Ishikawa (cell line): ENCODE measurements around the gene VAV1.

ENCODE experiments used
- CEBPB ChIP-seq: IDR thresholded peaks from 2 replicates; pipeline ENCODE4 v1.6.1; 2012
- CREB1 ChIP-seq: IDR thresholded peaks from 2 replicates; pipeline ENCODE4 v1.6.1; 2012; ENCODE audit warnings: low read depth
- EGR1 ChIP-seq: IDR thresholded peaks from 2 replicates; pipeline ENCODE4 v1.6.1; 2012
- EP300 ChIP-seq: IDR thresholded peaks from 2 replicates; pipeline ENCODE4 v1.6.1; 2012; ENCODE audit warnings: borderline replicate concordance
- FOXM1 ChIP-seq: IDR thresholded peaks from 2 replicates; pipeline ENCODE4 v1.6.1; 2012; ENCODE audit warnings: low read depth, borderline replicate concordance
- MAX ChIP-seq: IDR thresholded peaks from 2 replicates; pipeline ENCODE4 v1.6.1; 2012
- NFIC ChIP-seq: IDR thresholded peaks from 2 replicates; pipeline ENCODE4 v1.6.1; 2012
- RAD21 ChIP-seq: IDR thresholded peaks from 2 replicates; pipeline ENCODE4 v1.6.1; 2012; ENCODE audit warnings: low read depth
- REST ChIP-seq: IDR thresholded peaks from 2 replicates; pipeline ENCODE4 v1.6.1; 2012; ENCODE audit warnings: low read depth, mild to moderate bottlenecking
- TAF1 ChIP-seq: IDR thresholded peaks from 2 replicates; pipeline ENCODE4 v1.6.1; 2012; ENCODE audit warnings: low read depth, mild to moderate bottlenecking
- TCF12 ChIP-seq: IDR thresholded peaks from 2 replicates; pipeline ENCODE4 v1.6.1; 2012; ENCODE audit warnings: low read depth
- TEAD4 ChIP-seq: IDR thresholded peaks from 2 replicates; pipeline ENCODE4 v1.6.1; 2012
- YY1 ChIP-seq: IDR thresholded peaks from 2 replicates; pipeline ENCODE4 v1.6.1; 2012; ENCODE audit warnings: low read depth
- ZBTB7A ChIP-seq: IDR thresholded peaks from 2 replicates; pipeline ENCODE4 v1.6.1; 2012; ENCODE audit warnings: low read depth
- TF ChIP-seq, protein P1 (sequence below): IDR thresholded peaks from 2 replicates; pipeline ENCODE4 v1.6.1; 2012

VAV1 gene

GRCh38 chr19:6773323-6773931 is 919 bp downstream of the VAV1 start:
- TF ChIP-seq EGR1: no peak
- TF ChIP-seq CEBPB: no peak
- no peak for TF ChIP-seq YY1
- no peak for TF ChIP-seq TEAD4
- TF ChIP-seq ZBTB7A: no peak
- TF ChIP-seq TCF12: no peak
- TF ChIP-seq NFIC: no peak

GRCh38 chr19:6774821-6775707 is 2.6 kb downstream of the VAV1 start:
- TF ChIP-seq REST (no peak), FOXM1 (no peak), NFIC (no peak), YY1 (no peak), TEAD4 (no peak), EP300 (no peak), CREB1 (no peak), TAF1 (no peak), CEBPB (no peak), EGR1 (no peak), ZBTB7A (no peak), RAD21 (no peak), MAX (no peak), TCF12 (no peak)
- TF ChIP-seq, protein P1, sequence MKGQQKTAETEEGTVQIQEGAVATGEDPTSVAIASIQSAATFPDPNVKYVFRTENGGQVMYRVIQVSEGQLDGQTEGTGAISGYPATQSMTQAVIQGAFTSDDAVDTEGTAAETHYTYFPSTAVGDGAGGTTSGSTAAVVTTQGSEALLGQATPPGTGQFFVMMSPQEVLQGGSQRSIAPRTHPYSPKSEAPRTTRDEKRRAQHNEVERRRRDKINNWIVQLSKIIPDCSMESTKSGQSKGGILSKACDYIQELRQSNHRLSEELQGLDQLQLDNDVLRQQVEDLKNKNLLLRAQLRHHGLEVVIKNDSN: no peak

DNA sequence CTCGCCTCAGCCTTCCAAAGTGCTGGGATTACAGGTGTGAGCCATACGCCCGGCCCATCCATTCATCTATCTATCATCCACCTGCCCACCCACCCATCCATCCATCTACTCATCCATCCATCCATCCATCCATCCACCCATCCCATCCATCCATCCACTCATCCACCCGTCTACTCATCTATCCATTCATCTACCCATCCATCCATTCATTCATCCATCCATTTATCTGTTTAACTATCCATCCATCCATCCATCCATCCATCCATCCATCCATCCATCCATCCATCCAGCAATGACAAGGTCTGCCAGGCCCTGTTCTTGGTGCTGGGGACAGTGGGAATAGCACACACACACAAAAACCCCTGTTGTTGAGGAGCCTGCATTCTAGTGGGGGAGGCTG is 4.5 kb downstream of the VAV1 start:
- TF ChIP-seq YY1 (no peak), RAD21 (no peak), TCF12 (no peak), MAX (no peak), ZBTB7A (no peak), EP300 (no peak), EGR1 (no peak), NFIC (no peak), CEBPB (no peak), REST (no peak), TEAD4 (no peak), CREB1 (no peak), TAF1 (no peak), FOXM1 (no peak)
- TF ChIP-seq, protein P1: no peak

DNA sequence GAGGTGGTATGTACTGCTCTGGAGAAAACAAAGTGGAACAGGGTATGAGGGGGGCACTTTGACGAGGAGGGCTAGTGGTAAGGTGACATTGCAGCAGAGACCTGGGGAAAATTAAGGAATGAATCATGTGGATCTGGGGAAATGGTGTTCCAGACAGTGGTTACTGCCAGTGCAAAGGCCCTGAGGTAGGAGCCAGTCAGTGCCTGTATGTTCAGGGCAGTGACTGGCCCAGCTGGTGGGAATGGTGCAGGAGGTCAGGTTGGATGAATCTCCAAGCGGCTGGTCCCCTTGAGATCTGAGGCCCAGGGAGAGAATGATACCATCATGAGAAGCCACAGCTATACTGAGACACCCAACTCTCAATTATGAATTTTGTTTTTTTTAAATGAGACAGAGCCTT is 4.9 kb downstream of the VAV1 start:
- TF ChIP-seq ZBTB7A: no peak
- no peak for TF ChIP-seq CREB1
- no peak for TF ChIP-seq MAX
- TF ChIP-seq, protein P1: no peak
- TF ChIP-seq EP300: no peak

DNA sequence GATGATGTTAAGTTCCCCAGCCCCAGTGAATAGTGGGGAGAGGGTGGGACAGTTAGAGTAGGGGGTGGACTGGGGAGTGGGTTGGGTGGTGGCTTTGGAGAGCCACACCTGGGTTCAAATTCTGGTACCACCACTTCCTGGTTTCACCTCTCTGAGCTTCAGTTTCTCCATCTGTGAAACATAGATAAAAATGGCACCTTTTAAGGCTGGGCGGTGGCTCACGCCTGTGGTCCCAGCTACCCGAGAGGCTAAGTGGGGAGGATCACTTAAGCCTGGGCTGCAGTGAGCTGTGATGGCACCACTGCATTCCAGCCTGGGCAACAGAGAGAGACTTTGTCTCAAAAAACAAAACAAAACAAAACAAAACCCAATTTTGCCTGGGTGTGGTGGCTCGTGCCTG is 5.9 kb downstream of the VAV1 start:
- TF ChIP-seq TCF12: no peak
- TF ChIP-seq ZBTB7A: no peak
- TF ChIP-seq EP300: no peak
- TF ChIP-seq MAX: no peak
- TF ChIP-seq, protein P1: no peak
- TF ChIP-seq FOXM1: no peak
- no peak for TF ChIP-seq NFIC
- no peak for TF ChIP-seq YY1
- no peak for TF ChIP-seq EGR1
- no peak for TF ChIP-seq CEBPB
- no peak for TF ChIP-seq TEAD4
- no peak for TF ChIP-seq CREB1
- no peak for TF ChIP-seq TAF1
- TF ChIP-seq REST: no peak
- TF ChIP-seq RAD21: no peak
